GM21447 (cell line): ENCODE data around the gene XDH.

Source experiments
- ATAC-seq: cut with Tn5 transposase; IDR thresholded peaks from one replicate; pipeline ENCODE4 v1.9.1; 2021; ENCODE audit not compliant: unreplicated experiment

XDH gene

DNA sequence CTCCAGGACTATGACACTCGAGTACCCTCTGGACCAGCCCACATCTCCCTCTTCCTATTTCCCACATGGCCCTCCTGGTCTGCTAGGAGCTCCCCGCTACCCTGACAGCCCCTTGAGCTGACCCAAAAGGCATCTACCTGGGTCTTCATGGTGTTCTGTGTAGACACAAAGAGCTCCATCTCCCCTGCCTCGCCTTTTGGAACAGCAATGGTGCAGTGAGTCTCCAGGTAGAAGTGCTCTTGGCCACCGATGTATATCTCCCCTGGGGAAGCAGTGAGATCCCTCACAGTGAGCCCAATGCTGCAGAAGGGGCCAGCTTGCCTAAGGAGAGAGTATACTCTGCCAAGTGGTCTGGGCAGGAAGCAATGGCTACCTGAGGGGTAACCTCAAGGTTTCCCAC lies 47.8 kb downstream of the XDH start:
- no peak for ATAC-seq

- ATAC-seq: no peak
Measured at GRCh38 chr2:31365834-31366505, 48.6 kb downstream of the XDH start.

DNA sequence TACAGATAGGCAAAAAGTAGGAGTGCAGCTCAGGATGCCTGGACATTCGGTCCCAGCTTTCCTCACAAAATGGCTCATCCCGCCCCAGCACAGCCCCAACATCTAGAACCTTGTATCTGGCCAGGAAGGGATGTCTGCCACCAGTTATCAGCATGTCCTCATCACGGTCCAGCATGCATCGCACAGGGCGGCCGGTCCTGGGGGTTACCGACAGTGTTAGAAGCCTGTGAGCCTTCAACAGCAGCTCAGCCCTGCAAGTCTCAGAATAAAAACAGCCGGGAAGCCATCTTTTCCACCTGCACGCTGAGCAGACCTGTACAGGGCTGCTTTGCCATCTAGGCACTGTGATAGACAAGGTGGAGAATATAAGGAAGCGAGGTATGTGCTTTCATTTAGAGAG lies 49.2 kb downstream of the XDH start:
- no peak for ATAC-seq

DNA sequence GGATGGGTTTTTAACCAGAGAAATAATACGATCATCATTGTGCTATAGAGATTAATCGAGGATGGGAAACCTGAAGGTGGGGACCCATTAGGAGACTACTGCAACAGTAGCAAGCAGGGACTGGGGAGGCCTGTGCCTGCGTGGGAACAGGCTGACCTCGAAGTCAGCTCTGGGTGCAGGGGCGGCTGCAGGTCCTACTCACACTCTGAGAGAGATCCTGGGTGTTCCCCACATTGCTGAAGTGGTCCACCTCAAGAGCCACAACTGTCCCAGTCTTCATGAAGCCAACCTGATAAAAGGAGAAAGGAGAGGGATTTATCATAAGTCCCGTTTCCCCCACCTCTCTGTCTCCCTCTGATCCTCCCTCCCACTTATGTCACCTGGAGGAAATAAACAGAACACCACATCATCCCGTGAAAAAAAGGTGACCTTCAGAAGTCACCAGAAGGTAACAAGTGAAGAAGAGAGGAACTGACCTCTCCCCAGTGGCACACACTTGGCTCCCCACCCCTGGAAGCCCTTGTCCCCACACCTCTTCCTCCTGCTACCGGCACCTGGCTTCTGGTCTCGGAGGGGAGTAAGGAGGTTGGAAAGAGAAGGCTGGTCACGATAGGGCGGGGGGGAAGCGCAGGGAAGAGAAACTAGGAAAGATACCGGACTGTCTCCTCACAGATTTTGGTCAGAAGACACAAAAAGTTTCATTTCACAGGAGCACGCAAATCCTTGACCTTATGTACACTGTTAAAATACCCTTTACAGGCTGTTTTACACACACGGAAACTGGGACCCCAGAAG lies 50.4 kb downstream of the XDH start:
- ATAC-seq: no peak

GRCh38 chr2:31362581-31362980 lies 52.0 kb downstream of the XDH start:
- no peak for ATAC-seq

- no peak for ATAC-seq
Measured at GRCh38 chr2:31359229-31359628, 55.3 kb downstream of the XDH start.

GRCh38 chr2:31354837-31355236 lies 59.7 kb downstream of the XDH start:
- no peak for ATAC-seq

DNA sequence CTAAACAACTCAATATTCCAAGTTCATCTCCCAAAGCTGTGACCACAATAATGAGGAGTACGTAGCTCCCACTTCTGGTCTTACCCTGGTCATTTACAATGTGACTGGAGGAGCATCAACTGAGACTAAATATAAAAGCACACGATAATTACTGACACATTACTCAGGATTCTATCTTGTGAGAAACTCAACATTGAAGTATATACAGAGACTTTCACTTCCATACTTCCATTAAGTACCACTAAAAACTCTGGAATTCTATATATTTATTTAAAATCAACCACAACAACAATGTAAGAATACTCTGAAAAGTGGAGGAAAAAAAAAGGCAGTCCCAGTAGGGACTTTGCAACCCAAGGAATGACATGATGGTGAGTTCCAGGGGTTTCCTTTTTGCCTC lies 61.4 kb downstream of the XDH start:
- no peak for ATAC-seq

GRCh38 chr2:31349684-31350083 lies 64.9 kb downstream of the XDH start:
- ATAC-seq: no peak

GRCh38 chr2:31349160-31349559 lies 65.4 kb downstream of the XDH start:
- no peak for ATAC-seq

DNA sequence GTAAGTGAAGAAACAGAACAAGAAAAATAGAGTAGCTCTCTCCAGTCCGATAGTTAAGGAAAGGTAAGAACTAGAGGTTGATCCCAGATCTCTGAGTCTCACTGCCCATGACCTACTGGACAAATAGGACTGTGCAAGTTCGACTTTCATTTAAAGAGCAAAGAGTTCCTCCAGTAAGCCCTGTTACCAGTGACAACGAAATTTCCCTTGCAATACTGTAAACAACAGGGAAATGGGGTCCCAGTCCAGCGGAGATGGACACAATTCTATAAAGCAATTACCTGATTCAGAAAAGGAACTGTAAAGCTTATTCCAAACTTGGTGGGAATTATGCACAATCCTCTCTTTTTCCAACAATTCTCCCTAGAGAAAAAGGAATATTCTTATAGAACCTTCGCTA lies 65.9 kb downstream of the XDH start:
- no peak for ATAC-seq

DNA sequence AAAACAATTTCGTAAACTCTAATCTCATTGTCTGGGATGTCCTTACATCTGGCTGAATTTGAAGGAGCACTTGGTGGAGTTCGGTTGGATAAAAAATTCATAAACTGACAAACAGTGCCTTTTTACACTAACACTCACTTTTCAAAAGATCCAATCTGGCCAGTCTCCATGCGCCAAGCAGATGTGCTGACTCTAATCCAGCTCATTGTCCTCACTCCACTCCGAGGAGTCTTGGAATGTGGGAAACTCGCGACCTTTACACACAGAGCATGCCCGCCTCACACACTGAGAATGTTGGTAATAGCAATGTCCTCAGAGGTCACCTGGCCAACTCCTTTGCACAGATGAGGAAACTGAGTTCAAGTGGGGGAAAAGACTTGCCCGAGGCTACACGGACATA lies 66.8 kb downstream of the XDH start:
- no peak for ATAC-seq

DNA sequence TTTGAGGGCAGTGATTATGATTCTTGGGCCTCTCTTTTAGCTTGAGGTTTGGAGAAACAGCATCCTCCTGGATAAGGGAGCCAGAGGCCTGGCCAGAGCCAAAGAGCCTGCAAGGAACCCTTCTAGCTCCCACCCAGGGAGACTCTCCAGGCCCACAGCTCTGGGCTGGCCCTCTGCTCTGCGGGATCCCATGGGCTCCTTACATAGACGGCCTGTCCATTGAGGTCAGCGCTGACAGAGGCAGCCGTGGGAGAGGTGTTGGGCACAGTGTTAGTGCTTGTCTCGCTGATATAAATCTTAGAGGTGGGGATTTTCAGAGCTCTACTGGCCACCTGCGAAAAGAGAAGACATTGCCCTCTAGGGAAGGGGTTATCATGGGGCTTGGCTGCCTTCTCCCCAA lies 67.2 kb downstream of the XDH start:
- ATAC-seq: no peak

DNA sequence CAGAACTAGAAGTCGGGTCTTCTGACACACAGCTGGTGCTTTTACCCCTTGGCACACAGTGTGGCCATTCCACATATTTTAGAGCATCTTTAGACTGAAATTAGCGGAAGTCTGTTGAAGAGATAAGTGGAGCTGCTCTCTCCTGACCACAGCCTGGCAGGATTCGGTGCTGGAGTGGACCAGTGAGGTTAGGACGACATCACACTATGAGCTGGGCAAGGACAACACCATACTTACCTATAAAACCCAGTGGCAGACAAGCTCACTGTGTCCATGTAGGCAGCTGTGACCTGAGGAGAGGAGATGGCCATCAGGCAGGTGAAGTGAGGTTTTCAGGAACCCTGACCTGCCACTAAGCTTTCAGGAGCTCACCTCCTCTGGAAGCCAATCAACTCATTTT lies 70.1 kb downstream of the XDH start:
- ATAC-seq: no peak

- no peak for ATAC-seq
Measured at GRCh38 chr2:31341351-31341750, 73.2 kb downstream of the XDH start.

DNA sequence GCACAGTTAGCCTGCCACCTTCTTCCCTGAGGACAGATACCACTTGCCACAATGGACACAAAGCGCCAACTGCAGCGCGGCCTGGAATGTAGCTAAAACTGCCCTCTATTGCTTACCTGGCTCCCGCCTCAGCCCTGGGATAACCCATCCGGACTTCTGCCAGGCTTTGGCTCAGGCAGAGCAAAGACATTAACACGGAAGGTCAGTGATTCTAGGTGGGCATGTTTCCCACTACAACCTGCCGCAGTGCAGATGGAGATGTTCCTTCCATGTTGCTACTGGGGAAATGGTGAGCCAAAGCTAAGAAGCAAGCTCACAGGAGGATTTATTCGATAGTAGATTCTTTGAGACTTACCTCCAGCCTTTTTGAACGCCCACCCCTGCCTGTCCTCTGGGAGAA lies 74.8 kb downstream of the XDH start:
- ATAC-seq: no peak

DNA sequence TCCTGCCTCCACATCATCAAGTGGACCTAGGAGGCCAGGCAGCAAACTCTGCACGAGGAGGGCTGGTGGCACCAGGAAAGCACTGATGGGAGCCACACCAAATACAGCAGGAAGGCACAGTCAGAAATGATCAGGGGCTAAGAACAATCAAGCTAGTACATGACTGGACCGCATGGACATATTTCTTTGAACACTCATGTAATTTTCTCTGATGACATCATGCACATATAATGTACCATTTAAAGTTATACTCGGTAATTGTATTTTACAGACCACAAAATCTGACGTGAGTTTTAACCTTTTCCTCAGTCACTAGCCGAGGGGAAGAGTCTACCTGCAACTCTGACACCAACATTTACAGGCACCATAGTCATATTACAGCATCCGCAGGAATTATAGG lies 76.7 kb downstream of the XDH start:
- ATAC-seq: no peak

- no peak for ATAC-seq
Measured at GRCh38 chr2:31337197-31337596, 77.3 kb downstream of the XDH start.

GRCh38 chr2:31335921-31336585 lies 78.5 kb downstream of the XDH start:
- no peak for ATAC-seq

DNA sequence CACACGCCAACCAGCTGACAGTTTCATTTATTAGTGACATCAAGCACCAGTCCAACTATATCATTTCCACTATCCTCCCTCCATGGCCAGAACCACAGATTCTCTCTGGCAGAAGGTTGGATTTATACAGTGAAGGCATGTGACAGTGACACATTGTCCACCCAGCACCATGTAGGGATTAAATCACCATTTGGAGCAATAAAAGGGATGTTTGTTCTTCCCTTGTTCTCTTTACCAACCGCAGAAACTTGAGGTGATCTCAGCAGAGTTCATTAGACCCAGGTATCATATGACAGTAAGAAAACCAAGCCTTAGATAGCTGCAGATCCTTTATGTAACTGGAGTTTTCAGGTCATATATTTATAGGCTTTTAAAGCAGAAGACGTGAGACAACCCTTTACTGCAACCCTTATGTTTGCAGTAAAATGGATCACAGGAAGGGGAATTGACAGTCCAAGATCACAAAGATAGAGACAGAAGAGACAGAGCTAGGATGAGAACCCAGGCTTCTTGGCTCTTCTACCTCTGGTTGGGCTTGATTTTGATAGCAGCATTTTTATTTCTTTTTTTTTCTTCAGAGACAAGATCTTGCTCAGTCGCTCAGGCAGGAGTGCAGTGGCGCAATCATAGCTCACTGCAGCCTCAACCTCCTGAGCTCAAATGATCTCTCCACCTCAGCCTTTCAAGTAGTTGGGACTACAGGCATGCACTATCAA lies 80.1 kb downstream of the XDH start:
- no peak for ATAC-seq

- peak; percentile 87 for ATAC-seq
Measured at GRCh38 chr2:31333527-31334183, 80.9 kb downstream of the XDH start.
